NCI-H146 (cell line): ENCODE results near the gene STAC.

ENCODE experiments used
- DNase-seq: peaks from one replicate; lab custom pipeline; 2025; lab: John Stamatoyannopoulos, UW

STAC gene, protein sequence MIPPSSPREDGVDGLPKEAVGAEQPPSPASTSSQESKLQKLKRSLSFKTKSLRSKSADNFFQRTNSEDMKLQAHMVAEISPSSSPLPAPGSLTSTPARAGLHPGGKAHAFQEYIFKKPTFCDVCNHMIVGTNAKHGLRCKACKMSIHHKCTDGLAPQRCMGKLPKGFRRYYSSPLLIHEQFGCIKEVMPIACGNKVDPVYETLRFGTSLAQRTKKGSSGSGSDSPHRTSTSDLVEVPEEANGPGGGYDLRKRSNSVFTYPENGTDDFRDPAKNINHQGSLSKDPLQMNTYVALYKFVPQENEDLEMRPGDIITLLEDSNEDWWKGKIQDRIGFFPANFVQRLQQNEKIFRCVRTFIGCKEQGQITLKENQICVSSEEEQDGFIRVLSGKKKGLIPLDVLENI

DNA sequence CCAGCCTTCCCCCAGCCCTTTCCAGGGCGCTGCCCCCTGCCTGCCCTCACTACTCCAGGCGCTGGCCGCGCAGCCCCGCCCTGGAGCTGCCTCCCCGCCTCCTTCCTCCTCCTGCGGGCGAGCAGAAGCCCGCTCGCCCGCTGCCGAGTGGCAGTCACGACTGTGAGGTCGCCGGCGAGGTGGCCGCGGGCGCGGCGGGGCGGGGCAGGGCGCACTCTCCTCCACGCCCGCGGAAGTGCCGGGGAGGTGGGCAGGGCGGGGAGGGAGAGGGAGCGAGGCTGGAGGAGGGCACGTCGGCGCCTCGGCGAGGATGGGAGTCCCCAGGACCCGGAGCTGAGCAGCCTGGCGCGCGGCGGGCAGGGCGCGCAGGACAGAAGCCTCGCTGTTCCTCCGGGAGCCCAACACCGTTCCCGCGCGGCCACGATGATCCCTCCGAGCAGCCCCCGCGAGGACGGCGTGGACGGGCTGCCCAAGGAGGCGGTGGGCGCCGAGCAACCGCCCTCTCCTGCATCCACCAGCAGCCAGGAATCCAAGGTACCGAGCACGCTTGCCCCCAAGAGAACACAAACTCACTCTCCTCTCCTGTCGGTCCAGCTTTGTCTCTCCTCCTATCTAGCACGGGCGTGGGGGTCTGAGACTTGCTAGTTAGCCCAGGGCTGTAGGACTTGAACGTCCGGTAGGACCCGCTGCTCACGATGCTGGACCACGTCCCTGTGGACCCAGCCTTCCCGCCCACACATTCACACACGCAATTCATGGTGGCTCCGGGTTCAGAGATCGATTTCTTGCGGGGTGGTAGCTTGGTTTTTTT is at the start of gene STAC:
TSS of gene STAC (plus strand) at position 284 of the 811 bp plus-strand sequence. CDS start at position 424, 140 bp downstream.
- peak; percentile 24 for DNase-seq

DNA sequence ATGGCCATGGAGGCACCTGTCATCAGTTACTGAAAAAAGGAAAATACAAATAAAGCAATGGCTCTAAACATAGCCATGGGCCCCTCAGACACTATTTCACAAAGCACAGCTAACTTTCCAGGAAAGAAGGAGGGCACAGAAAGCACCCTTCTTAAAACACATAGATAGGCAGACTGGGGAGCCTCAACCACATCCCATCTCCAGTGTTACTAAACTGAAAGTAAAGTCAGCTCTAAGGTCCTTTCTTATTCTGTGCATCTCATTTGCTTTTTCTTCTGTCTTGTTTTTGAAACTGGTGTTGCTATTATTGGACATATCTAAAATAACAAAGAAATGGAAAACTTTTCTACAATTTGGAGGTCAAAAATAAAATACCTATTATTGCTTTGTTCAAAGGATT is 48.2 kb upstream of the STAC start:
- DNase-seq = no peak

DNA sequence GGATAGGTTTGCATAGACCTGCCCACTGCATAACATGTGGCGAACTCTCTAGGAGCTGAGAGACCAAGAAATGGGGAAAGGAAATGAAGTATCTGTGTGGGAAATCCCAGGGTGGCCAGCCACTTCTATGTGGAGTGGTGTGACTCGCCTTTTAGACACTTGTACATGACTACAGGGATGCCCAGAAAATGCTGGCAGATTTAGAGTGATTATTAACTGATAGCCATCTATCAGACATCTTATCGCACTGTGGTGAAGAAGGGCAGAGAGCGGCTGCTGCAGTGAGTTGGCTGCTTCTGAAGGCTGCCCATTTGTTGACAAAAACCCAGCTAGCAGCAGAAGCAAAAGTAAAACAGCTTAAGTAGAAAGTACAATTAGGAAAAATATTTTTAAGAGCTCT is 18.1 kb upstream of the STAC start:
- no peak for DNase-seq

DNA sequence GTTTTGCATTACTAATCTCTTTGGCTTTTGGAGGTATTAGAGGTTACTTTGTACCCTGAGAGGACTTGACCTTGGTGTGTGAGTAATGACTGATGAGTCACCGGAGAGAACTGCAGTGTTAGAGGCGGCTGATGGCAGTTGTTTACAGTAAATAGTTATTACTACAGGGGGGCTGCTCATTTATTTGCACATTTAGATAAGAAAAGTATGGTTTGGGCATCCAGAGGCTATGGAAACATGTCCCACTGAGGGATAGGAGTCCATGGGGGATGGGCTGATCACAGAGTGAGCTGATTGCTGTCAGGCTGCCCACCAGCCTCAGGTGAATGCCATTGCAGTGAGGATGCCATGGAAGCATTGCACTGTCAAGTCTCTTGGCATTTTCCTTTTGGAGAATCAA is 17.3 kb upstream of the STAC start:
- no peak for DNase-seq

DNA sequence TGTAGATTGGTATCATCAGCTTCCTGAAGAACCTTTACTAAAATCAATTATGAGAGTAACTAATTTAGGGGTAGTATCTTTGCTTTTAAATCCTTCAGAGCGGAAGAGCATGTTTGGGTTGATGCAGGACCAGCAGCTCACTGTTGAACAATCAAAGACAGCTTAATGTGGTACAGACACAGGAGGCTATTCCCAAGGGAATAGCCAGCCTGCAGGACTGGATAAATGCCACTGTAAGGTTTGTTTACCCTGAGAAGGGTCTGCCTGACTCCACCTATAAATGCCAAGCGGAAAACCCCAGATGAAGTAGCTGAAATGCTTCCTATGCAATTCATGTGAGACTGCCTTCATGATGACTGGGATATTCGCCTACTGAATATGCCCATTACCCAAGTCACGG is 16.0 kb upstream of the STAC start:
- no peak for DNase-seq

DNA sequence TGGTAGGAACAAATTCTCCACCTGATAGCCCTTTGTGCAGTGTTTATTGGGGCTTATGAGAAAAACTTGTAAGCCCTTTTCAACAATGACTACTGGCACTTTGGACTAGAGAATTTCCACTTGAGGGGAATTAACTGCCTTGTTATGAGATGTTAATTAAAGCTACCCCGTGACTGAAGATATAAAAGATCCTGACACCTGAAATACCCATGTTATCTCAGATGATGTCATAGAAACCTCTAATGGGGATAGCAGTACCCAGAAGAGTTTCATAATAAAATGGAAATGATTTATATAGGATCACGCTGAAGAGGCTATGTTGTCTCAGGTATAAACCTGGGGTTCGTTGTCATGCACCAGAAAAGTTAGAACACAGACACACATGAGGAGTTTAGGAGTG is 14.5 kb upstream of the STAC start:
- no peak for DNase-seq

DNA sequence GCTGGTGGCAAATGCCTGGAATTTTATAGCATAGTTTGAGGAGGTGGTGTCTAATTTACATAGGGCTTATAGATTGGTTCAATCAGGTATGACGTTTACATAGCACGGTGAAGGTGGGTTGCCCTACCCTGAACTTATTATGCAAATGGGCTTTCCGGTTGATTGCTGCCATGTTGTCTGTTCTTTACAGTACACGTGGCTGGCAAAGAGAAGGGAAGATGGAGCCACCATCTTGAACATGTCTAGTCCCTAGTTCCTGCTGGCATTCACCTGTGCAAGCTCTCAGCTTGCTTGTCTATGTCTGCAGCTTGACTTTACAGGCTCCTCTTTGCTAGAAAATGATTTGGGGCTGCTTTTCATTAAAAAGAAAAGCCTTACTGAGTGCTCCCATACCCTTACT is 14.0 kb upstream of the STAC start:
- DNase-seq = no peak

DNA sequence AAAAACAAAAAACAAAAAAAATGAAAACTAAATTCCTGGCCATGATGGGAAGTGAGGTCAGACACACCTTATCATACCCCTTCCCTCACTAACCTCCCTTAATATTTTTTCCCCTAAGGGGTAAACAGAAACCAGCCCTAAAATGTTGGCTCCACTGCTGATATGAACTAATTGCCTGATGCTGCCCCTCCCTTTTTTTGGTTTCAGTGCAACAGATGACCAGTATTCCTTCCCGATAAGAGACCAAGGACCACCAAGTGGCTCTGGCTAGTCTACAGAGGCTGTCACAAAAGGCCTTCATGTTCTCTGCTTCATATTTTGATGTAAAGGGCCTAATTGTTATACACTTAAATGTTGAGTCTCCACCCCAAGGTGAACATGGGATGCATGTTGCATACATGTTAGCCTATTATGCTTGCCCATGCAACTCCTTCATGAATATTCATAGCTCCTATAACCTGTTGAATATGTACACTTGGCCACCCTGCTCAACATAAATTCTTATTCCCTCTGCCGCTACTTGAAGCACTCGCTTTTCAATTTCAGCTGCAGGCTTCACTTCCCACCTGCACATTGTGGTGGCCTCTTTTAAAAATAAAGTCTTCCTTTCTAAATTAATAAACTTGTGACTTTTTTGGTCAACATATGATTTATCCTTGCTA is 12.3 kb upstream of the STAC start:
- no peak for DNase-seq

DNA sequence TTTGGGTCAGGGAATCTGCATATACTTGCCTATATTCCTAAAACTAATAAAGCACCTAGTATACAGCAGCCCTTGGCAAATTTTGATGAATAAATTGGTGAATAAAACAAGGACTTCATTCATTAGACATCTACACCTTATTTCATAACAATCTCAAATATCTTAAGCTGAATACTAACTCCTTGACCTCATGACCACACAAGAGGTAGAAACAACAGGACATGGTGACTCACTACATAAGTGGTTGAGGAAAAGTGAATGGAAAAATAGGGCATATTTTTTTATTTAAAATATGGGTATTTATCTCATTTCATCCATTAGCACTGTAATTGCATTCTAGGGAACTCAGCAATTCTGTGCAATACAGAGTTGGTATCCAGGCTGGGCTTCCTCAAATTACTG is 7.8 kb upstream of the STAC start:
- no peak for DNase-seq

DNA sequence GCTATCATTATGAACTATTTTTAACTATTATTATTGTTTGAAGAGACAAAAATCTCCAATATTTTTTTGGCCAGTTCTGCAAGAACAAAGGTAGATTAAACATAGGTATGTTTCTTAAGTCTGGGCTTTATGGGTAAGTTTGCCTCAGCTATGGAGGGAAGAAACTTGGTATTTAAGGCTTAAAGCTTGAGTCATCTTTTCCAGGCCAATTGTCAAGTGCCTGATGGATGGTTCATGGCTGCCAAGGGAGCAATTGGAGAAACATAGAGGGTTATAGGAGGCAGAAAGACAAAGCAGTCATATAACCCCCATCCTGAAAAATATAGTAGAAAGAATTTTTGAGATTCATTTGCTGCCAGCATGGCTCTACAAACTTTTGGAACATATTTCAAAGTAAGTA is 7.2 kb upstream of the STAC start:
- DNase-seq = no peak

DNA sequence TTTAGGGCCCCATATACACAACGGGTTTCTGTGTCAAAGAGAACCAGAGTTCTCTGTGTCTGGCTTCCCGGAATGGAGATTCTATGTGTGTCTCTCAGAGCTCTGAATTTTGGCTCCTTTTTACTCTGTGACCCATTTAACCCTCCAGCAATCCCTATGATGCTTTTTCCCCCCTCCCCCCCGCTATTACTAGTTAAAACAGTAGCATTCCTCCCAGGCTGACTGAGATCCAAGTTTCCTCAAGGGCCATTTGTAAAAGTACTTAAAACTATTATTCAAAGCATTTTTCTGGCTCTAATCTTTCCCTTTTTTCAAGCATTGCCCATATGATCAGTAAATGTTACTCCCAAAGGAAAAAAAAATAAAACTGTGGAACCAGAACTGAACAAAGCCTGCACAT is 6.6 kb upstream of the STAC start:
- DNase-seq = no peak

DNA sequence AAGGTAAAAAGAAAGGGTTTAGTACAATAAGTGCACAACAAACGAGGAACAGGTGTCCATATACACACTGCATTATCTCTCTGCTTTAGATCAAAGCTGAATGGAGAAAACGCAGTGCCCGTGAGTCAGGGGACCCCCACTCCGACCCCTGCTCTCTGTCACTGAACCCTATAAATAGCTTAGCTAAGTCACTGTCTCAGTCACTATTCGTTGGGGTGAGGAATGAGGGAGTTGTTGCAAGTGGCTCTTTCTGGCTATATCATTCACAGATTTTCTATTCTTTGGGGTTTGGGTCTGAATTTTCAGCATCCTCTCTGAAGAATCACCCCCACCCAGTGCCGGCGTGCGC is 458 bp upstream of the STAC start:
- DNase-seq = no peak

DNA sequence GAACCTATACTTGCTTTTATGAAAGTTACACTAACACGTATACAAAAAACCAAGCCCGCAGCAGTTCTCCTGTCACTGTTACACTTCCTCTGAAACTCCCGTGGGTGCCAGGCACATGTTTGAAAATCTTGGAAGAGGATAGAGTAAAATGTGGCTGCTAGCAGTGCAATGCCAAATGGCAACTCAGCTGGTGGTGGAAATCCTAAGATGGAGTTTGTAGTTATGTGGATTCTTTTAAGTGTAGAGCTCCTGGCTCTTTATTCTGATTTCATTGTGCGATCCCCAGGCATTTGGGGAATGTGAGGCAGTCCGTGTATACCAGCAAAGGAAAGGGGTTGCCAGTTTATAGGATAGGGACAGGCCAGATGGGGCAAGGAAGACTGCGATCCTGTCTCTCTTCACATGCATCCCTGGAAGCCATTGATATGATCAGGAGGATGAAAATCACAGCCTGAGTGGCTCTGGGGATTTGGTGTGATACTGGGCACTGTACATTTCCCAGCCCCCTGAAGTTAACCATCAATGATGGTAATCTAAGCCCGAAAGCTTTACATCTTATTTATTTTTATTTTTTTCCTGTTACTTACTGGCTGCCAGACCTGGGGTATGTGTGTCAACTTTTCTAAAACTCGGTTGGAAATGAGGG is 1.1 kb downstream of the STAC start:
- no peak for DNase-seq

DNA sequence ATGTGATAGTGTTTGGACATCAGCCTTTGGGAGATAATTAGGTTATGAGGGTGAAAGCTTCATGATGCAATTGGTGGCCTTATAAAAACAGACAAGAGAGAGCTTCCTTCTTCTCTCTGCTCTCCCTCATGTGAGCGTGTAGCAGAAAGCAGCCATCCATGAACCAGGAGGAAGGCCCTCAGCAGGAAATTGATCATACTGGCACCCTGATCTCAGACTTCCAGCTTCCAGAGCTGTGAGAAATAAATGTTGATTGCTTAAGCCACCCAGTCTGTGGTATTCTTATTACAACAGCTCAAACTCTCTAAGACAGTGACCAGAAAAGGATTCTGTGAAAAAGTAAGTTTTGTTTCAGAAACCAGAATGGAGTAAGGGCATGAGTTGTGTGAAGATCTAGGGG is 13.3 kb downstream of the STAC start:
- no peak for DNase-seq

DNA sequence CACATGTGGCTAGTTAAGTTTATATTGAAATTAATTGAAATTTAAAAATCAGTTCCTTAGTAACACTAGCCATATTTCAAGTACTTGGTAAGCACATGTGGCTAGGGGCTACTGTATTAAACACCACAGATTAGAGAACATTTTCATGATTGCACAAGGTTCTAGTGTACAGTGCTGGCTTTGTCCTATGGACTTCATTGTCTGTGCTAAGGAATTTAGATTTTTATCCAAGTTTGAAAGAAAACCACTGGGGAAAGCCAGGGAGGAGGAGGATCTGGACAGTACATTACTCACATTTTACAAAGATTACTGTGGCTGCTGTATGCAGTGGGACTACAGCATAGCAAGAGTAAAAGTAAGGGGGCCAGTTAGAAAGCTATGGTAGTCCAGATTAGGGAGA is 13.9 kb downstream of the STAC start:
- DNase-seq = no peak

DNA sequence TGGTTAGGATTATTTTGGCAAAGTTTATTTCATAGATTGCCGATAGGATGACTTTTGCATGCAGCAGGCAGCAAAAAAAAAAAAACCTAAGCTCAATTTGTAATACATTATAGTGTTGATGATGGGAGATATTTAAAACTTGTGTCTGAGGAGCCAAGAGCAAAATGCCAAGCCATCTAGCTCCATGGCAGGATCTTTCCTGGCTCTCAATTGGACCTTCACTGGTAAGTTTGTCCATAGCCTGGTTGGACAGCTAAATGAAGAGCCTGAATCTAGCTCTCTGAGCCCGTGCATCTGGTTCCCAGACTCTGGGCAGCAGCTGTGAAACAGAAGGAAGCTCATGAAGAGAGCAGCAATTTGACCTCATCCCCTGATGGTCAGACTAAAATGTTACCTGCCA is 17.5 kb downstream of the STAC start:
- no peak for DNase-seq

DNA sequence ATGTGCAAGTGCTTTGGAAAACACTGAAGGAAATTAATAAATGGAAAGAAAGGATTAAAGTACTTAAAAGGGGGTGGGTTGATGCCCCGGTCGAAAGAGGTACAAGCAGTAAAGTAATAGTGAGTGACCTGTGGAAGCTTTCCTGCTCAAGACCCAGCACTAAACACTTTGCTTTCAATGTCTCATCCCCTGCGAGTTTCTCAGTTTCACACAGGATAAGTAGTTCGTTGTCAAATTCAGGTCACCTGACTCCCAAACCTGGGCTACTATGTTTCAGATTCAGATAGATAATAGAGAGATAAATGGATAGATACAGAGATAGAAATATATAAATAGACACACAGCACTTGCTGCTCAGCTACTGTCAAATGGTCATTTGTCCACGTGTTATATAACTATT is 19.6 kb downstream of the STAC start:
- no peak for DNase-seq

DNA sequence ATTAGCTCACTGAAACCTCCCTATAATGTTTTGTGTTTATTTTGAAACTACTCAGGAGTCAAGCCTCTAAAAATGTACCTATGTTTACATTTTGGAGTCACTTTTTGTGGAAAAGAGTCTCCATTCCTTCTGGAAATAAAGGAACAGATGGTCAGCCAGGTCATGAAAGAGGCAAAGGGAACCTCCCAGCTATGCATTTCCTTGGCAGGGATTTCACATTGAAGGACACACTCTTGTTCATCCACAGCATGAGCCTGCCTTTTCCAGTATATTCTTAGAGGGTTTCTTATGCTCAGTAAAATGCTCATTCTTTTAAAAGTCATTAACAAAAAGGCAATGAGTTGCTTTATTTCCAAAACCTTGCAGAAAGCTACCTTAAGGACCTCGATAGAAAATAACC is 20.8 kb downstream of the STAC start:
- no peak for DNase-seq

DNA sequence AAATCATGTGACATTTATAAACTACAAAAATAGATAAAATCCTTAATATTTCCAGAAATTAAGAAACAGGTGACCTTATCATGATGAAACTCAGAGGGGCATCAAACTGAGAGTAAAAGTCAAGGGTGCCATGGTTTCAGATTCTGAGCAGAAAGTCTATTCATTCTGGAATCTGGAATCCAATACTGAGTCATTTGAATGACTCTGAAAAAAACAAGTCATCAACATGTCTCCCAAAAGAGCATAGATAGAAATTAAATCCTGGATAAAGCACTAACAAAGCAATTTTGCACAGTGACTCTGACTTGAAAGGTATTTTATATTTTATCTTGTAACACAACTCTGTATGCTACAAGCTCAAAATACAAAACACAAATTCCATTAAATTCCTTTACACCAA is 23.4 kb downstream of the STAC start:
- DNase-seq = no peak

DNA sequence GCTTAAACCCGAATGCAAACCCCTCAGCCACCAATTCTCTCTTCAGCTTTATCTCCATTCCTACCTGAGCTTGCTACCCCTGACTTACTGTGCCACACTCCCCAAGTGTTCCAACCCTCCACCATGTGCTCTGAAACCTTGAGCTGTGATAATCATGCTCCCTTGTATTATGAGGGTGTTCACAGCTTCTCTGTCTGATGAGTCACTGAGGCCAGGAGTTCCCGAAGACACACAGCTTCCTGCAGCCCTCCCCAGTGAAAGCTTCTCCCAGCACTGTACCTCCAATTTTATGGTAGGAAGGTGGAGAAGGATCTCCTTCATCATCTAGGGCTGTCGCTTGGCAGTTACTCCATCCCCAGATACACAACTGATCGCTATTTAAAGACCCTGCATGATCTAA is 24.9 kb downstream of the STAC start:
- DNase-seq = no peak

DNA sequence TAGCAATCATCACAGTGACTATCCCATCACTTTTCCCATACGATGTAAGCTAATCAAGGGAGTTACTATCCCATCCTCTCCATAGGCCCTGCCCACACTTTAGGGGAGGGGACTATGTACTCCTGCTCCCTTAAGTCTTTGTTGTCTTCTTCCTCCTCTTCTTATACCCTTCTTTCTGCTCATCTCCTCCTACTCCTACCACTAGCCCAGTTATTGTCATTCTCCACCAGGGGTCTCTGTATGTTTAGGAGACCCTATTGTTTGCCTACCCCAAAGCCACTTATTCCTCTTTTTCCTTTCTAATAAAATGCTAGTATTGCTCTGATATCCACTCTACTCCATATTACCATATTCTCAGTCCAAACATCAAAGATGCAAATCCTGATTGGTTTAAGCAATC is 27.8 kb downstream of the STAC start:
- DNase-seq = no peak

DNA sequence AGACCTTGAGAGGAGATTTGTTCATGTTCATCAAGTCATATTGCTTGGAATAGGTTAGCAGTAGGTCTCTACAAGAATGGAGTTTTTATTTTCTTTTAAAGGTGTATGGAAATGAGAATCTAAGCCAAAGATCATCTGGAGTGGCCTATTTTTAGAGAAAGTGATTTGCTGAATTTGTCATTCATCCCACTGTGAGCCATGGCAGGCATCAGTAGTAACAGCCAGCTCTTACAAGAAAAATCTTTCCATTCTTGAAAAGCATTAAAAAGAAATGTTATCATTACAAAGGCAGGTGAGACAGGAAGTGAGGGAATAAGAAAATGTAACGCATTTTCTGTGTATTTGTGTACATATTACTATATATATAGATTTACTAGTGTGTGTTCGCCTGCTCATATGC is 29.6 kb downstream of the STAC start:
- DNase-seq = no peak

DNA sequence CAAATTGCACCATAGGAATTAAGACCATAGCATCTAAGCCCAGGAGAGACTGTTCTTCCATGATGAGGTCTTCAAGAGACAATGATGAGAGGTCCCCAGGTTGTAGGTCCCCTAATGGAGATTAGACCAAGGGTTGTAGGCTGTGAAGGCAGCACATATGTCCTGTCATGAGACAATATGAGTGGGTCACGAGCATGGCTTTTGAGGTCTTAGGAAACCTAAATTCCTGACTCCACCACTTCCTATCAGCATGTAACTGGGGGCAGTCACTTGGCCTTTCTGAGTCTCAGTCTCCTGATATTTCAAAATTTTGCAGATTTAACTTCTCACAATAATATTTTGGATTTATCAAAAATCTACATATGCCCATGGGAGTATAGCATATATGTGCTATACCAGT is 31.3 kb downstream of the STAC start:
- DNase-seq = no peak
